Motor neuron (in vitro differentiated cells): ENCODE results near the gene WIZ. TPM values are rescaled to one million over a fixed set of nuclear protein-coding genes. Genes with fewer than 3 reads are reported as not detected.
"Not testable (repeated sequence)": the region's sequence is repeated elsewhere in the genome, so short reads cannot be mapped to it uniquely, and the experiment has no call there.

Source experiments
- ATAC-seq, 8 experiments: fragments of 200-7000 bp; cut with Tn5 transposase; replicated peaks in 6 of 8; 2 replicates each; pipeline ENCODE4 v1.8.0; 2021; ENCODE audit warnings: mild to moderate bottlenecking in 8 of 8, moderate library complexity in 8 of 8
- H3K27ac ChIP-seq, 2 donors: fragments of 250-450 bp; sonication (Bioruptor Pico); 2 replicates each; pipeline ENCODE4 v1.9.0; 2021; ENCODE audit warnings: antibody characterized with exemption in 2 of 2, mild to moderate bottlenecking in 2 of 2, moderate library complexity in 1 of 2
- H3K4me1 ChIP-seq, 2 donors: fragments of 250-450 bp; sonication (Bioruptor Pico); replicated peaks in 1 of 2; 2 replicates each; pipeline ENCODE4 v1.6.1; 2021; ENCODE audit warnings: antibody characterized with exemption in 2 of 2, mild to moderate bottlenecking in 2 of 2, moderate library complexity in 1 of 2
- H3K4me3 ChIP-seq, 5 donors: fragments of 250-450 bp; sonication (Bioruptor Pico); 2 replicates each; pipeline ENCODE4 v1.9.0; 2021; ENCODE audit warnings: antibody characterized with exemption in 5 of 5, mild to moderate bottlenecking in 5 of 5, moderate library complexity in 4 of 5
- WGBS, 10 experiments: fragments of 450-650 bp; shearing (Covaris generic); methylation state at CpG; one replicate each; pipeline ENCODE4 v1.0.0; 2022; 5-methylcytosine and 5-hydroxymethylcytosine counted together
- in situ Hi-C, 9 experiments: fragments of 400-800 bp; cut with MboI; loops; one replicate each; pipeline ENCODE4 v1.15.0; 2021; ENCODE audit warnings: low sequenced_read_pairs in 9 of 9, low pct_unique_long_range_greater_than_20kb in 2 of 9; ENCODE audit not compliant: unreplicated experiment in 9 of 9
- total RNA-seq, 8 experiments: library from RNA; unstranded; fragments of 300-600 nt; gene quantifications; 2 replicates each; pipeline versions ENCODE4 v1.2.3 to v1.2.4, GENCODE V29; 2022

Gene WIZ
- total RNA-seq = 10 to 100 TPM; 10.6 to 34.4 (median 27.0) TPM

GRCh38 chr19:15449620-15450527 is at the start of gene WIZ:
Gene WIZ (minus strand): TSS chr19:15449956. CDS start chr19:15448307, 1,649 bp downstream.
- peak; percentile 33 to 59 (median 40) for ATAC-seq
- 0 to 20% (median 8%) methylated on average over 2 of the region's 77 CpGs; no CpG with 5 or more reads in 7 of the 10 experiments for WGBS, 10 experiments
- Histone ChIP-seq H3K4me1 (peaks cover 8% of the 10 kb centered on the region in 2 donors), H3K4me3 (peak within 1 kb of the TSS; percentile 72 to 100 (median 96)), H3K27ac (peak within 1 kb of the TSS; percentile 58 to 82)
- in situ Hi-C loops = no loop called here

- 80% methylated on average over 4 of the region's 6 CpGs; no CpG with 5 or more reads in 9 of the 10 experiments for WGBS, 10 experiments
- in situ Hi-C loops = no loop called here
- Histone ChIP-seq H3K27ac (no peak overlapping the region), H3K4me3 (no peak overlapping the region), H3K4me1 (no peaks in the 10 kb centered on the region)
- no peak for ATAC-seq
Measured at GRCh38 chr19:15498910-15499309, 49.2 kb upstream of the WIZ start.

- 24 to 62% (median 56%) methylated on average over 3 to 9 of the region's 10 CpGs; no CpG with 5 or more reads in 1 of the 10 experiments for WGBS, 10 experiments
- Histone ChIP-seq H3K4me1 (no peaks in the 10 kb centered on the region), H3K27ac (no peak overlapping the region), H3K4me3 (no peak overlapping the region)
- in situ Hi-C loops = no loop called here
- ATAC-seq = no peak
Measured at GRCh38 chr19:15498156-15498858, 48.6 kb upstream of the WIZ start.

DNA sequence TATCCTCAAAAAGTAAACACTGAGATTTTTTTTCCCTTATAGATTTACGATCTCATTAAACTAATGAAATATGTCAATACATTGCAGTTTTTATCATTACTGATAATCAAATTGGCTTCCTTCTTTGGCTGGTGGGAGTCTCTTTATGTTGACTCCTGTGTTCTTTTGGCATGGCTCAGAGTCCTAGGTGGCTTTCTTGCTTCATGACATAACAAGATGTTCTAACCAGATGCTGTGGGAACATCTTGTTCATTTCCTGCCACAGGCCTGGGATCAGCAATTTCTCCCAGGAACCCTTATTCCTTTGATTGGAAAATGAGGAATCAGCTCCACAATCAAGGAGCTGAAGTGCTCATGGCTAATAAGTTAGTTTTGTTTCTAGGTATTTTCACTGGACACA is 45.4 kb upstream of the WIZ start:
- no peaks in the 10 kb centered on the region for H3K4me1 ChIP-seq
- 60 to 100% (median 93%) methylated on average over 1 of the region's 1 CpG; no CpG with 5 or more reads in 2 of the 10 experiments for WGBS, 10 experiments

DNA sequence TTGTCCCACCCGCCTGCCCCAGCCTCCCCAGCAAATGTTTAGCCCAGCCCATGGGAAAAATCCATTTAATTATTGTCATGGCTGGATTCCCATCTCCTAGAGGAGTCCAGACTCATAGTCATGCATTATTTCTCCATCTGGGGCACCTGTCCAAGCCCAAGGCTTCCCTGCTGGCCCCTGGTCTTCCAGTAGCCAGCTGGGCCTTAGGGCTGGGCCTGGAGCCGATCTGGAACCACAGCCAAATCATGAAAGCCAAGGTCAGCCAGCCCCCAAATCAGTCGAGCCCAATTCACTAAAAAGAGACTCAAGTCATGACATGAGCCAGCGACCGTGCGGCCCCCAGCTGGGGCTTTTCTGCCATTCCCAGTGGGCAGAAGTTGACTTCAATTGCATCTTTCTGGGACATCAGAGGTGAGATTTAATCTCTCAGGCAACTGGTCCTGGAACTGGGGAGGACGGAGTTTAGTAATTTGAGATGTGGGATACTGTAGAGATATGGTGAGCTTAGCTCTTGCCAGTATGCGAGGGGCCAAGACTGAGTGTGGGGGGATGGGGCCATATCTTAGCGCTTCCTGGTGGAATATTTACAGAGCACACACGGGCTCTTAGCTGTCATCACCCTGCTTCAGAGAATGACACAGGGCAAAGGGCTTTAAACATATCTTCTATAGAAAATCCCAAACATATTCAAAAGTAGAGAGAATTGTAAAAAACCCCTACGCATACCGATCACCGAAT is 38.9 kb upstream of the WIZ start:
- ATAC-seq = peak in 1 of 8 experiments; percentile 86
- H3K27ac ChIP-seq = no peak overlapping the region
- no peaks in the 10 kb centered on the region for H3K4me1 ChIP-seq
- WGBS, 10 experiments = 40 to 100% (median 72%) methylated on average over 1 to 11 of the region's 13 CpGs; no CpG with 5 or more reads in 1 of the 10 experiments
- no peak overlapping the region for H3K4me3 ChIP-seq
- in situ Hi-C loops = no loop called here

More for the DNA sequence above, 45.4 kb upstream of the WIZ start:
- no peak for ATAC-seq
- Histone ChIP-seq H3K4me3 (no peak overlapping the region), H3K27ac (no peak overlapping the region)
- in situ Hi-C loops = no loop called here

DNA sequence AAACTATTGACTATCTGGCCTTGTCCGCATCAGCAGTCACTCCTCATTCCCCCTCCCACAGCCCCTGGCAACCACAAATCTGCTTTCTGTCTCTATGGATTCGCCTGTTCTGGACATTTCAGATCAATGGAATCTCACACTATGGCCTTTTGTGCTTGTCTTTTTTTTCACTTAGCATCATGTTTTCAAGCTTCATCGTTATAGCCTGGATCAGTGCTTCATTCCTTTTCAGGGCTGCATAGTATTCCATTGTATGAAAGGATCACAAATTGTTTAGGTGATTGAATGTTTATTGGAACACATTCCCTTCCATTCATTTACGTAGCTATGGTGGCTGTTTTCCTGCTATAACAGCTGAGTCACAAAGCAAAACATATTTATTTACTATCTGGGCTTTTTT is 37.3 kb upstream of the WIZ start:
- Histone ChIP-seq H3K4me1 (no peaks in the 10 kb centered on the region), H3K4me3 (no peak overlapping the region), H3K27ac (no peak overlapping the region)
- in situ Hi-C loops = no loop called here
- 19 to 90% (median 69%) methylated on average over 2 to 4 of the region's 4 CpGs for WGBS, 10 experiments
- ATAC-seq = no peak

DNA sequence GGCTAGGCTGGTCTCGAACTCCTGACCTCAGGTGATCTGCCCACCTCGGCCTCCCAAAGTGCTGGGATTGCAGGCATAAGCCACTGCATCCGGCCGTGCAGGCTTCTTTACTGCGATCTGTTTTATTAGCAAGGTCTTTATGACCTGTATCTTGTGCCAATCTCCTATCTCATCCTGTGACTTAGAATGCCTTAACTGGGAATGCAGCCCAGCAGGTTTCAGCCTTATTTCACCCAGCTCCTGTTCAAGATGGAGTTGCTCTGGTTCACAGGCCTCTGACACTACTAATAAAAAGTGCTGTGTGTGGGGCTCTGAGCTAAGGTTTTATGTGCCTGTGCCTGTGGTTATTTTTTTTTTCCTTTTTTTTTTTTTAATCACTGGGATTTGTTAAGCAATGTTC is 36.0 kb upstream of the WIZ start:
- H3K27ac ChIP-seq, ATAC-seq, in situ Hi-C loops, H3K4me1 ChIP-seq, H3K4me3 ChIP-seq: not testable (repeated sequence)
- 57 to 100% (median 67%) methylated on average over 1 to 5 of the region's 5 CpGs; no CpG with 5 or more reads in 5 of the 10 experiments for WGBS, 10 experiments

- ATAC-seq, H3K4me1 ChIP-seq, H3K4me3 ChIP-seq, H3K27ac ChIP-seq, in situ Hi-C loops: not testable (repeated sequence)
- WGBS, 10 experiments = 26 to 100% (median 74%) methylated on average over 2 to 6 of the region's 7 CpGs; no CpG with 5 or more reads in 3 of the 10 experiments
Measured at GRCh38 chr19:15480996-15481395, 31.2 kb upstream of the WIZ start.

GRCh38 chr19:15479391-15480345 is 29.9 kb upstream of the WIZ start, which contains the start of gene PGLYRP2:
Gene PGLYRP2 (minus strand): TSS chr19:15479501. CDS start chr19:15479371, 130 bp downstream.
- peak in 3 of 8 experiments; percentile 27 to 73 (median 65) for ATAC-seq
- Histone ChIP-seq H3K4me3 (no peak within 1 kb of the TSS), H3K4me1 (no peaks in the 10 kb centered on the region), H3K27ac (no peak within 1 kb of the TSS)
- in situ Hi-C loops = no loop called here
- 11 to 89% (median 46%) methylated on average over 3 to 12 of the region's 16 CpGs; no CpG with 5 or more reads in 2 of the 10 experiments for WGBS, 10 experiments

DNA sequence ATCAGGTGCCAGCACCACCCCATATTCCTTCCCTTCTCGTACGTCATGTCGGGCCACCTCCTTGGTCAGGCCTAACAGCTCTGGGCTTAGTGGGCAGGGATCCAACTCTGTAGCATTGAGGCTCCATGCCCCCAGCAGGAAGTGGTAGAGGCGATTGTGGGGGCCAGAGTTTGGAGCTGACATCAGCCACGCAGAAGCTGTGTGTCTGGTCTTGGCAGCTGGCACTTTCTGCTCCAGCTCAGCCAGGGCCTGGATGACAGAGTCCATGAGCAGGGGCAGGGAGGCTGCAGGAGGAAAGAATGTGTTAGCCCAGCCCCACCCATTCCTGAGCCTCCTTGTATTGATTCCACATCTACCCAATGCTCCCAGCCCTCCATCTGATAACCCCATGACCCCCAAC is 26.6 kb upstream of the WIZ start:
- in situ Hi-C loops = no loop called here

DNA sequence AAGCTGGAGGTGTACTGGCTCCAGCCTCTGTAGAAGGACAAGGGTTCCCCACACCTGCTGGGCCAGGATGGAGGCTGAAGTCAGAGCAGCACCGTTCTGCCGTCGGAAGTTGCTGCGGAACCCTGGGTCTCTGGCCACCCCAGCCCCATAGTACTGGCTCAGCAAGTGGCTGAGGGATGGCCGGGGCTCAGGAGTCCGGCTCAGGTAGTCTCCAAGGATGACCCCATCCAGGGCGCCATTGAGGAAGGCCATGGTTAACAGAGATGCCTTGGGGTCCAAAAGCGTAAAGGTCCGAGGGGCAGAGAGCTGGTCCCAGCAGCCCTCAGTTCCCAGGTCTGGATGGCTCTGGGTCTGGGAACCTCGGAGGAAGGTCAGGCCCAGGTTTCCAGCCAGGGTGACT is 25.9 kb upstream of the WIZ start:
- Histone ChIP-seq H3K4me3 (no peak overlapping the region), H3K4me1 (no peaks in the 10 kb centered on the region), H3K27ac (no peak overlapping the region)
- in situ Hi-C loops = no loop called here
- WGBS, 10 experiments = 40 to 95% (median 60%) methylated on average over 1 to 4 of the region's 10 CpGs; no CpG with 5 or more reads in 3 of the 10 experiments
- no peak for ATAC-seq

More for the DNA sequence above, 26.6 kb upstream of the WIZ start:
- Histone ChIP-seq H3K27ac (no peak overlapping the region), H3K4me3 (no peak overlapping the region), H3K4me1 (no peaks in the 10 kb centered on the region)
- ATAC-seq = no peak
- 33 to 80% (median 49%) methylated on average over 1 to 3 of the region's 5 CpGs; no CpG with 5 or more reads in 6 of the 10 experiments for WGBS, 10 experiments

DNA sequence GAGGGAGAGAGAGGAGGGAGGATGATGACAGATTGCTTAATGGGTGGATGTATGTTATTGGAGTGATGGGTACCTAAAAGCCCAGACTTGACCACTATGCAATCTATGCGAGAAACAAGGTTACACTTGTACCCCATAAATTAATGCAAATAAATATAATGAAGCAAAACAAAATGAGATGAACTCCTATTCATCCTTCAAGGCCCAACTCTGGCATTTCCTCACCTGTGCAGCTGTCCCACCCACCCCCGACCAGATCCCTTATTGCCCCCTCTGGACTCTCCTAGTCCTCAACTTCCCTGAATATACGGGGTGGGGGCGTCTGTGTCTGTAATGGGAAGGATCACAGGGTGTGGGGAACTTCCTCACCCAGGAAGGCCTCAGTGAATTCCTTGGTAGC is 25.4 kb upstream of the WIZ start:
- 20 to 100% (median 71%) methylated on average over 1 to 2 of the region's 4 CpGs; no CpG with 5 or more reads in 3 of the 10 experiments for WGBS, 10 experiments
- no peak overlapping the region for H3K27ac ChIP-seq
- ATAC-seq = no peak
- no peak overlapping the region for H3K4me3 ChIP-seq
- H3K4me1 ChIP-seq = no peaks in the 10 kb centered on the region
- in situ Hi-C loops = no loop called here
